GM19025 (cell line): ENCODE results near the gene LRRC19.

Experiments used
- ATAC-seq: cut with Tn5 transposase; IDR thresholded peaks from one replicate; pipeline ENCODE4 v1.9.1; 2021; ENCODE audit warnings: mild to moderate bottlenecking, low read depth, moderate library complexity; ENCODE audit not compliant: unreplicated experiment

The LRRC19 gene, protein sequence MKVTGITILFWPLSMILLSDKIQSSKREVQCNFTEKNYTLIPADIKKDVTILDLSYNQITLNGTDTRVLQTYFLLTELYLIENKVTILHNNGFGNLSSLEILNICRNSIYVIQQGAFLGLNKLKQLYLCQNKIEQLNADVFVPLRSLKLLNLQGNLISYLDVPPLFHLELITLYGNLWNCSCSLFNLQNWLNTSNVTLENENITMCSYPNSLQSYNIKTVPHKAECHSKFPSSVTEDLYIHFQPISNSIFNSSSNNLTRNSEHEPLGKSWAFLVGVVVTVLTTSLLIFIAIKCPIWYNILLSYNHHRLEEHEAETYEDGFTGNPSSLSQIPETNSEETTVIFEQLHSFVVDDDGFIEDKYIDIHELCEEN

DNA sequence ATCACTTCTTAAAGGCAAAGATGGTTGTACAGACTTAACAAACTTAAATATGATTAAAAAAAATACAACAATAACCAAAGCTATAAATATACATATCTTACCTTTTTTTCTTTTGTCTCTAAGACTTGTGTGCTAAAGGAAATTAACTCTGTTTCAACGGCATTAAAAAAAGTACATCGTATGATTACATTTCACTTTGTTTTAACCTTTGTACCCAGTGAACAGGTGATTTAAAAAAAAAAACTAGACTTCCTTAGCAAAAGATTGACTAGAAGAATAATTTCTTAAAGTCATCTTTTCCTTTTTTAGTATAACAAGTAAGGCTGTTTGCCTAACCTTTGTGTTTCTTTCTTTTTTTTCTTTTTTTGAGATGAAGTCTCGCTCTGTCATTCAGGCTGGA is at the start of gene LRRC19:
Gene LRRC19 (minus strand): TSS at position 182 of the 400 bp plus-strand sequence. CDS start 5,978 bp downstream, outside the sequence.
- ATAC-seq, result no peak

DNA sequence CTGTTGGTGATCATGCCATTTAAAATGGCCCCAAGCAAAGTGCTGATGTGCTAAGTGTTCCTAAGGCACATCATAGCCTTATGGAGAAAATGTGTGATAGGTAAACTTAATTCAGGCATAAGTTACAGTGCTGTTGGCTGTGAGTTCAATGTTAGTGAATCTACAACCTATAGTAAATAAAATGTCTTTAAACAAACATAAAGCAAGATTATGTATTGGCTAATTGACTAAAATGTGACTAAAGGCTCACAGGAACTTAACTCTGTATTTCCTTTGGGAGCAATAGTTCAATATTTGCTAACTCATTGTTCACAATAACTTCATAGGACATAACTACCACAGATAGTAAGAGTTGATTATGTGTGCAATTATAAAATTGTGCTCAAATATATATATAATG is 49.4 kb upstream of the LRRC19 start:
- no peak for ATAC-seq

DNA sequence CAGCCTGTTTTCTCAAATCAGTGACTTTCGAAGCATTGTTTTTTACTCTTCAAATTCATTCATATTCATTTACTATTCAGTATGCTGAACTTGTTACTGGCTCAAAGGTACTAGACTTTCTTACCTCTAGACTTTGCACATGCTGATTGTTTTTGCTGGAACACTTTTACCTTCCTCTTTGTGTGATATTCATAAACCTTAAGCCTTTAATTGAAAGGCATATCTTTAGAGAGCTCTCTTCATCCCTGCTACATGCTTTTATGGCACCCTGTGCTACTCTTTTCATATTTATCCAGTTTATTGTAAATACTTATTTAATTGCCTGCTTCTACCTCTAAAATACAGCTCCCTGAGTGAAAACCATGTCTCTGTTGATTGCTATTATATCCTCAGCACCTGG is 48.7 kb upstream of the LRRC19 start:
- ATAC-seq, result no peak

DNA sequence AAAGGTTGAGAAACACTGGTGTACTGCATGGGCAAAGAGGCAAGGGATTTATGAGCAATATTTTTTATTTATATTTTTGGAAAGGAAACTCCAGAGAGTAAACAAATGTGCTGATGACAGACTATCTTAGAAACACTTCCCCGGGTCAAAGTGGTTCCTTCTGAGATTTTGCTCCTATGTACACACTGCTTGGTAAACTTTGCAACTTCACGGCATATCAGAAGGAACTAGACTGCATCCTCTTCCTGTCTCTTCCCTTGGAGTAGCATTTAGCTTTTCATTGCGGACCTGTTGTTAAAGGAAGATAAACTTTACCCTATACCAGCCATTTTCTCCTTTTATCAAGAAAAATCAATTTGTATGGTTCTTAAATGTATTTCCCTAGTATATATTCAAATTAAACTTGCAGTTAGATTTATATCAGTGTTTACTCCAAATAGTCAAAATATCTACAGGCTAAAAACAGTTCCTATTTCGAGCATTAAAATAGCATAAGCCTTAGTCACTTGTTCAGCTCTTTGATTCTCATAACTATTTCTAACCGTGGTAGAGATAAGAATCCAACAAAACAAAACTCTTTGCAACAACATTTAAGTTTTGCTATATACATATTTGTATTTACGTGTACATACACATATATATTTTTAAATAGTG is 48.0 kb upstream of the LRRC19 start:
- no peak for ATAC-seq

DNA sequence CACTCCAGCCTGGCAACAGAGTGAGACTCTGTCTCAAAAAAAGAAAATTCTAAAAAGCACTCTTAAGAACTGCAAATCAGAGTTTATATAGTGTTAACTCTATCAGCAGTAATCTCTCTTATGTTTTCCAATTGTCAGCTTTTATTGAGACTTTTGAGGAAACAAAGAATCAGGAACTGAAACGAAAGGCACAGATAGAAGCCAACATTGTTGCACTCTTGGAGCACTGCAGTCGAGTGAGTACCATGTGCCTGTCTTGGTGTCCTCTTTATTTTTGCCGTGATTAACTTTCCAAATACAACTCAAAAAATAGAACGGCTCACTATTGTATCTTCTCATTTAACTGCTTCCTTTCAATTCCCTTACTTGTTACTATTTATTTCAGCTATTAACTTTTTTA is 41.7 kb upstream of the LRRC19 start:
- no peak for ATAC-seq

GRCh38 chr9:27043176-27043575 is 37.7 kb upstream of the LRRC19 start:
- no peak for ATAC-seq

GRCh38 chr9:27042476-27042875 is 37.0 kb upstream of the LRRC19 start:
- ATAC-seq, result no peak

GRCh38 chr9:27041746-27042145 is 36.3 kb upstream of the LRRC19 start:
- ATAC-seq, result no peak

- ATAC-seq, result no peak
Observed at GRCh38 chr9:27037499-27037898, 32.0 kb upstream of the LRRC19 start.

DNA sequence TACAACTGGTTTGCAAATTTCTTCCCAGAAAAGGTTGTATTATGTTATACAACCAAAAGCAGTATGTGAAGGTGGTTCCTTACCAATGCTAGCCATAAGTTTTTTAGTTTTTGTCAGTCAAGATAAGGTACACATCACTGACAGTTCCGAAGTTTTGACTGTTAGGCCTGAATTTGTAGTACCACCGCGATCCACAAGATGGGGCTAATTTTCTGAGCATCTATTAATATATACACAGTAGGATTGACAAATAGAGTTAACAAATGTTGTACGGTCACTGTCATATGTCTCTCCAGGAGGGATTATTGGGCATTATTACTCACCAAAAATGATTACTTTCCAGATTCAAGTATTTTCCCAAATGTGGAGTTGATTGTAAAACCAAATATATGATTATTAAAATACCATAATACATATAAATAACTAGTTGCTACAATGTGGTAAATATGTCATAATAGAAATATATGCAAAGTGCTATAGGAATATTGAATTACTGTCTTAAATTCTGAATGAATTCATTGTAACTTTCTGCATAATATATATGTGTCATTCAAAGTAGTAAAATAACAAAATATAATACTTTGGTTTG is 28.4 kb upstream of the LRRC19 start:
- no peak for ATAC-seq

DNA sequence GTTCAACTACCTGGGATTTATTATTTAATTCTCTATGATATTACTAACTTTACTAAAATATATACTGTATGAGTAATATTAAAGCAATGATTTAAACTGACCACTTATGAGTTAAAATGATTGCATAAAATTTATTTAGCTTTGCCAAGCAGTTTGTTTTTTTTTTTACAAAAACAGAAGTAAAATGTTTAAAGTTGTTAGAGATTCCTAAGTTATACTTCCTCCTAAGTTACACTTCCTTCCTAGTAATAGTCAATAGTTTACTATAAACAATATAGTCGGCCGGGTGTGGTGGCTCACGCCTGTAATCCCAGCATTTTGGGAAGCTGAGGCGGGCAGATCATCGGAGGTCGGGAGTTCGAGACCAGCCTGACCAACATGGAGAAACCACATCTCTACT is 23.7 kb upstream of the LRRC19 start:
- ATAC-seq, result no peak

DNA sequence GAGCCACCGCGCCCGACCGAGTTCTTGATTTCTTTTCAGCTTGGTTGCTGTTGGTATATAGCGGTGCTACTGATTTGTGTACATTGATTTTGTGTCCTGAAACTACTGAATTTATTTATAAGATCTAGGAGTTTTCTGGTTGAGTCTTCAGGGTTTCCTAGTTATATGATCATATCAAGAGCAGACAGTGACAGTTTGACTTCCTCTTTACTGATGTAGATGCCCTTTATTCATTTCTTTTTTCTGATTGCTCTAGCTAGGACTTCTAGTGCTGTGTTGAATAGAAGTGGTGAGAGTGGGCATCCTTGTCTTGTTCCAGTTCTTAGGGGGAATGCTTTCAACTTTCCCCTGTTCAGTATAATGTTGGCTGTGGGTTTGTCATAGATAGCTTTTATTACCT is 17.4 kb upstream of the LRRC19 start:
- ATAC-seq, result no peak

DNA sequence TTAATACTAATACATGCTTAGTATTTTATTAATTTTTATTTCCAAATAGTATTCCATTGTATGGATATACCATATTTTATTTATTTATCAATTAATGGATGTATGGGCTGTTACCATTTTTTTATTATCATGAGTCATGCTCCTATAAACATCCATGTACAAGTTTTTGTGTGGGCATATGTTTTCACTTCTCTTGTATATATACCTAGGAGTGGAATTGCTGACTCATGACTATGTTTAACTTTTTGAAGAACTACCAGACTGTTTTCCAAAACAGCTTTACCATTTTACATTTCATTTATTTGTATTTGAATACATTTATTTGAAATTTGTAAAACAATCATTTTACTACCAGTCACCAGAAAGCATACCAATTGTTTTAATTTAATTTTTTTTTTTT is 14.1 kb upstream of the LRRC19 start:
- no peak for ATAC-seq

GRCh38 chr9:27003426-27004077 is 1.9 kb downstream of the LRRC19 start:
- ATAC-seq, result no peak

DNA sequence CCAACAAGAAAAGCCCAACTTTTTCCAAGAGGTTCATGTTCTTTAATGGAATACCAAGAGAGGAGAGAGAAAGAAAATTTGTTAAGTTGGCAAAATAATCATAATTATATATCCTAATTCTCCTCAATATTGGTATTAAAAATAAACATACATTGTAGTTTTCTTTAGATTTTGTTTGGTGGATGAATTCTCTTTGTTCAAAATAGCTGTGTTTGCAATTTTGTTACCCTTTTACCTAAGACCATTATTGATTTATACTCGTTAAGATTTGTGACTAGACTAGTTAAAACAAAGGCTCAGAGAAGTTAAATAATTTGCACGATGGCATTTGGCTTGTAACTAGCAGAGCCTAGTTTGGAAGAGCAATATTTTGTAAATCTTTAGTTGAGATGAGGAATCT is 9.7 kb downstream of the LRRC19 start:
- no peak for ATAC-seq

GRCh38 chr9:26983340-26983739 is 22.1 kb downstream of the LRRC19 start:
- ATAC-seq, result peak; percentile 44

GRCh38 chr9:26975728-26976707 is 29.5 kb downstream of the LRRC19 start:
- ATAC-seq, result no peak

DNA sequence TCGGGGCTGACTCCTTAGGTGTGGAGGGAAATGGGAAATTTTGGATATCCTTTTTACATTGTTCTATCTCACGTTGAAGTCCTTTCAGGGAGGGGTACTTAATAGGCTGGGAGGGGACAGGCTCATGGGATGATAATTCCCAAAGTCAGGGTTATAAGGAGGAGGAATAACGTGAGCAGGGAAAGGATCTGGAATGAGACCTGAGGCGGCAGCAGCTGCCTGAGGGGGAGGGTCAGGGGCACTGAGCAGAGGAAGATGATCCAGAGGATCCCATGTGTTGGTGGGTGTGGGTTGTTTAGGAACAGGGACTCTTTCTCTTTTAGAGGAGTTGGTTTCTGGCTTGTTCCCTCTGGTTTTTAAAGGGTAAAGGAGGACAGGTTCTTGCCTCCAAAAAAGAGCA is 30.5 kb downstream of the LRRC19 start:
- no peak for ATAC-seq

DNA sequence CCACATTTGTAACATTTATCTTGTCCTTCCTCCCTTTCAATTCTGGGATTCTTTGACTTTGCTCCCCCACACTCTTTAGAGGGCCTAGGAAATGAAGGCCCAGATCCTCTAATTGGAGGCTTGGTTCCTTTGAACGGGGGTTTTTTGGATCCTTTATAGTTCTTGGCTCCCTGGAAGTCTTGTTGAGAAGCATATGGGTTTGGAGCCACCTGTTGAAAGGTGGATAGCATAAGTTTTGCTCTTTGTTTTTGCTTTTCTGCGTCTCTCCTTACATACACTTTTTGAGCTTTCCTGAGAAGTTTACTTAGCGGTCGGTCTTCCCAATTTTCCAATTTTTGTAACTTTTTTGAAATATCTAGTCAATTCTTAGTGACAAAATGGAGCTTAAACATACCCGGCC is 31.5 kb downstream of the LRRC19 start:
- no peak for ATAC-seq

- no peak for ATAC-seq
Observed at GRCh38 chr9:26971721-26972120, 33.8 kb downstream of the LRRC19 start.
